ENCODE data around the gene SPTBN1. TPM values are rescaled to one million over a fixed set of nuclear protein-coding genes. Genes with fewer than 3 reads are reported as not detected.

Gene SPTBN1
- total RNA-seq, 1 experiment from 2014 or later, result 204 TPM

DNA sequence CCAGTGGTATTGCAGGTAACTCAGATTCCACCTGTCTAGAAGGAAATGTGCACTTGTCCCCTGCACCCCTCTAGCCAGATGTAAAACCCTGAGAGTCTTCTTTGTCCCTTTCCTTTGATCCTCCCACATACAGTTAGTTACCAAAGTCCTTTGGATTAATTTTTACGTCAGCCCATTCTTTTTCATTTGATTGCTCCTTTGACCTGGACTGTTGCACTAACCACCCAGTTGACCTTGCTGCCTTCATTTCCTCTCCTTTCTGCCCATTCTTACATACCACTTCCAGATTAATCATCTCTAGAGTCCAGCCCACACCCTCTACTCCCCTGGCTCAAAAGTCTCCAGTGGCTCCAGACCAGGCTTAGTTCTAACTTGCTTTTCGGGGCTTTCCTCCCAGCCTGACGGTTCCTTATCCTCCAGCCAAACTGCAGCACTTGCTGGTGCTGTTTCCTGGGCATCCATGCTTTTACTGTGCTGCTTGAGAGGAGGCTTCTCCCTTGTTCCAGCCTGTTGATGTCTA, 99.3 kb downstream of the SPTBN1 start:
- H3K27ac Mint-ChIP-seq, result peak overlapping the region; percentile 64
- DNase-seq (ENCODE audit: low spot score) (no peak), ATAC-seq (no peak)
- TF ChIP-seq NFYB (CRISPR knock-in tag; conservative IDR thresholded peaks at IDR 0.05; ENCODE audit: low read depth), result no peak
- TF ChIP-seq GABPB1 (CRISPR knock-in tag; IDR thresholded peaks at IDR 0.05), result peak; percentile 91; the same call in 1 of the 2 replicates
- ChIA-PET CTCF (no interaction called here), POLR2A (no interaction called here)
- no peaks in the 10 kb centered on the region for H3K27me3 Mint-ChIP-seq (ENCODE audit: low read depth)
- H3K4me3 Mint-ChIP-seq, result no peak overlapping the region
- no peaks in the 10 kb centered on the region for H3K9me3 Mint-ChIP-seq
- H3K36me3 Mint-ChIP-seq, result no peaks in the 10 kb centered on the region
- peaks cover 37% of the 10 kb centered on the region for H3K4me1 Mint-ChIP-seq

DNA sequence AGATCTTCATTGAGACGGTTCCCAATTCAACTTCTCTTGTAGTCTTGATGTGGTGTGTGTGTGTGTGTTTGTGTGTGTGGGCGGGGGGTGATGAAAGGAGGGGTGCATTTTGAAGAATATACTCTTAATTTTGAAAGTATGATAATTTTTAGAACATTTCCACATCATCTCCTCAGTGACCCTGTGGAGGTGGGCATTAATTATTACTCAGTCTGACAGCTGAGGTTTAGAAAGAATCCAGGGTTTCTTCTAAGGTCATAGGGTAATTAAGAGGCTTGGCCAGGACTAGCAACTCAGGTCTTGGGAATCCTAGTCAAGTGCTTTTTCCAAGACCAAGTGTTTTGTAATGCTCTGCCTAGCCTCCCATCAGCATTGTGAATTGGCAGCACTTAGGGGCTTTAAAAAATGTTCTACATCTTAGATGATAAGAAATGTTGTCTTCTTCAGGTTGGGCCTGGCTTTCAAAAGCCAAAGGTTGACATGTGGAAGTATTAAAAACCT, 100.5 kb downstream of the SPTBN1 start:
- H3K27ac Mint-ChIP-seq, result peak overlapping the region; percentile 99
- ATAC-seq (no peak), DNase-seq (ENCODE audit: low spot score) (no peak)
- no peak for TF ChIP-seq FOXK1 (CRISPR knock-in tag; IDR thresholded peaks at IDR 0.05)
- TF ChIP-seq, protein P1, sequence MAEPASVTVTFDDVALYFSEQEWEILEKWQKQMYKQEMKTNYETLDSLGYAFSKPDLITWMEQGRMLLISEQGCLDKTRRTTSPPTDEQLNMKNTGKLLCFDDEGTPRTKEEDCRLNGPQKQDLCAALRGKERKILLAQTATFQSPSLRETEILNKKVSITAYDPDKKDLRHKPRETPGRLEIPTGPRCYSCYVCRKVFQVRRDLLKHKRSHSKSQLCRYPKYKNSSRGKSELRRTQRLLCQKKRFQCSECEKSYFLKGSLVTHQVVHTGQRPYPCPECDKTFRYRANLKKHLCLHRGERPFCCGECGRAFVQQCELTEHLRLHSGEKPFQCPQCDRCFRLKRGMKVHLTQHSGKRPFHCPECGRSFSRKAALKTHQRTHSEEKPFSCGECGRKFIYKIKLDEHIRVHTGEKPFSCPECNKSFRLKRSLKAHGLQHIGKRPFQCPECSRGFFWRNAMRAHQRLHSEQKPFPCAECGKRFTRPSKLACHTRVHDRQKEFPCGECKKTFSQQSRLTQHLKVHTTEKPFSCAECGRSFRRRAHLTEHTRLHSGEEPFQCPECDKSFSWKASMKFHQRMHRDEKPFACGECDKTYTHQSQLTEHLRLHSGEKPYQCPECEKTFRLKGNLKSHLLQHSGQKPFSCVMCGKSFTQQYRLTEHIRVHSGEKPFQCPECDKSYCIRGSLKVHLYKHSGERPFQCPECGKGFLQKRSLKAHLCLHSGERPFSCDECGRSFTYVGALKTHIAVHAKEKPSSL (CRISPR knock-in tag; conservative IDR thresholded peaks at IDR 0.05), result no peak
- TF ChIP-seq, protein P2, sequence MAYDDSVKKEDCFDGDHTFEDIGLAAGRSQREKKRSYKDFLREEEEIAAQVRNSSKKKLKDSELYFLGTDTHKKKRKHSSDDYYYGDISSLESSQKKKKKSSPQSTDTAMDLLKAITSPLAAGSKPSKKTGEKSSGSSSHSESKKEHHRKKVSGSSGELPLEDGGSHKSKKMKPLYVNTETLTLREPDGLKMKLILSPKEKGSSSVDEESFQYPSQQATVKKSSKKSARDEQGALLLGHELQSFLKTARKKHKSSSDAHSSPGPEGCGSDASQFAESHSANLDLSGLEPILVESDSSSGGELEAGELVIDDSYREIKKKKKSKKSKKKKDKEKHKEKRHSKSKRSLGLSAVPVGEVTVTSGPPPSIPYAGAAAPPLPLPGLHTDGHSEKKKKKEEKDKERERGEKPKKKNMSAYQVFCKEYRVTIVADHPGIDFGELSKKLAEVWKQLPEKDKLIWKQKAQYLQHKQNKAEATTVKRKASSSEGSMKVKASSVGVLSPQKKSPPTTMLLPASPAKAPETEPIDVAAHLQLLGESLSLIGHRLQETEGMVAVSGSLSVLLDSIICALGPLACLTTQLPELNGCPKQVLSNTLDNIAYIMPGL (CRISPR knock-in tag; IDR thresholded peaks at IDR 0.05), result no peak
- TF ChIP-seq JAZF1 (CRISPR knock-in tag; IDR thresholded peaks at IDR 0.05), result no peak
- TF ChIP-seq CBFB (CRISPR knock-in tag; IDR thresholded peaks at IDR 0.05; ENCODE audit: low read depth), result no peak
- TF ChIP-seq ZNF263 (CRISPR knock-in tag; IDR thresholded peaks at IDR 0.05; ENCODE audit: low read depth), result no peak
- TF ChIP-seq IRF2 (CRISPR knock-in tag; IDR thresholded peaks at IDR 0.05; ENCODE audit: borderline replicate concordance, low read depth), result no peak
- TF ChIP-seq, protein P3, sequence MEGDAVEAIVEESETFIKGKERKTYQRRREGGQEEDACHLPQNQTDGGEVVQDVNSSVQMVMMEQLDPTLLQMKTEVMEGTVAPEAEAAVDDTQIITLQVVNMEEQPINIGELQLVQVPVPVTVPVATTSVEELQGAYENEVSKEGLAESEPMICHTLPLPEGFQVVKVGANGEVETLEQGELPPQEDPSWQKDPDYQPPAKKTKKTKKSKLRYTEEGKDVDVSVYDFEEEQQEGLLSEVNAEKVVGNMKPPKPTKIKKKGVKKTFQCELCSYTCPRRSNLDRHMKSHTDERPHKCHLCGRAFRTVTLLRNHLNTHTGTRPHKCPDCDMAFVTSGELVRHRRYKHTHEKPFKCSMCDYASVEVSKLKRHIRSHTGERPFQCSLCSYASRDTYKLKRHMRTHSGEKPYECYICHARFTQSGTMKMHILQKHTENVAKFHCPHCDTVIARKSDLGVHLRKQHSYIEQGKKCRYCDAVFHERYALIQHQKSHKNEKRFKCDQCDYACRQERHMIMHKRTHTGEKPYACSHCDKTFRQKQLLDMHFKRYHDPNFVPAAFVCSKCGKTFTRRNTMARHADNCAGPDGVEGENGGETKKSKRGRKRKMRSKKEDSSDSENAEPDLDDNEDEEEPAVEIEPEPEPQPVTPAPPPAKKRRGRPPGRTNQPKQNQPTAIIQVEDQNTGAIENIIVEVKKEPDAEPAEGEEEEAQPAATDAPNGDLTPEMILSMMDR (IDR thresholded peaks at IDR 0.05), result no peak
- TF ChIP-seq SP1 (CRISPR knock-in tag; conservative IDR thresholded peaks at IDR 0.05), result no peak
- no peak for TF ChIP-seq TCF7 (CRISPR knock-in tag; IDR thresholded peaks at IDR 0.05; ENCODE audit: low read depth)
- TF ChIP-seq, protein P4, sequence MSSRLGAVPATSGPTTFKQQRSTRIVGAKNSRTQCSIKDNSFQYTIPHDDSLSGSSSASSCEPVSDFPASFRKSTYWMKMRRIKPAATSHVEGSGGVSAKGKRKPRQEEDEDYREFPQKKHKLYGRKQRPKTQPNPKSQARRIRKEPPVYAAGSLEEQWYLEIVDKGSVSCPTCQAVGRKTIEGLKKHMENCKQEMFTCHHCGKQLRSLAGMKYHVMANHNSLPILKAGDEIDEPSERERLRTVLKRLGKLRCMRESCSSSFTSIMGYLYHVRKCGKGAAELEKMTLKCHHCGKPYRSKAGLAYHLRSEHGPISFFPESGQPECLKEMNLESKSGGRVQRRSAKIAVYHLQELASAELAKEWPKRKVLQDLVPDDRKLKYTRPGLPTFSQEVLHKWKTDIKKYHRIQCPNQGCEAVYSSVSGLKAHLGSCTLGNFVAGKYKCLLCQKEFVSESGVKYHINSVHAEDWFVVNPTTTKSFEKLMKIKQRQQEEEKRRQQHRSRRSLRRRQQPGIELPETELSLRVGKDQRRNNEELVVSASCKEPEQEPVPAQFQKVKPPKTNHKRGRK (CRISPR knock-in tag; IDR thresholded peaks at IDR 0.05; ENCODE audit: borderline replicate concordance), result no peak
- TF ChIP-seq RELA (CRISPR knock-in tag; IDR thresholded peaks at IDR 0.05; ENCODE audit: borderline replicate concordance), result no peak
- TF ChIP-seq CREM (CRISPR knock-in tag; IDR thresholded peaks at IDR 0.05), result no peak
- TF ChIP-seq HMGA2 (CRISPR knock-in tag; IDR thresholded peaks at IDR 0.05), result no peak
- no peak for TF ChIP-seq CREB1 (CRISPR knock-in tag; IDR thresholded peaks at IDR 0.05)
- TF ChIP-seq GTF2I (CRISPR knock-in tag; conservative IDR thresholded peaks at IDR 0.05), result no peak
- TF ChIP-seq, protein P5, sequence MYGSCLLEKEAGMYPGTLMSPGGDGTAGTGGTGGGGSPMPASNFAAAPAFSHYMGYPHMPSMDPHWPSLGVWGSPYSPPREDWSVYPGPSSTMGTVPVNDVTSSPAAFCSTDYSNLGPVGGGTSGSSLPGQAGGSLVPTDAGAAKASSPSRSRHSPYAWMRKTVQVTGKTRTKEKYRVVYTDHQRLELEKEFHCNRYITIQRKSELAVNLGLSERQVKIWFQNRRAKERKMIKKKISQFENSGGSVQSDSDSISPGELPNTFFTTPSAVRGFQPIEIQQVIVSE (CRISPR knock-in tag; IDR thresholded peaks at IDR 0.05; ENCODE audit: borderline replicate concordance), result no peak
- H3K4me1 Mint-ChIP-seq, result peaks cover 35% of the 10 kb centered on the region
- peak overlapping the region; percentile 78 for H3K4me3 Mint-ChIP-seq
- H3K27me3 Mint-ChIP-seq (ENCODE audit: low read depth), result no peaks in the 10 kb centered on the region
- POLR2A ChIA-PET, result no interaction called here
- H3K36me3 Mint-ChIP-seq, result no peaks in the 10 kb centered on the region
- CTCF ChIA-PET, result no interaction called here
- no peaks in the 10 kb centered on the region for H3K9me3 Mint-ChIP-seq

Data from WTC11 (cell line).